Stomach (tissue), 9 donors: ENCODE data around the gene MAMLD1. TPM values are rescaled to one million over a fixed set of nuclear protein-coding genes. Genes with fewer than 3 reads are reported as not detected.

ENCODE experiments used
- DNase-seq, 2 donors: peaks; one replicate each; pipeline versions ENCODE4 v3.0.0 to v3.0.0-alpha.2; 2013 to 2019
- H3K27ac ChIP-seq, 5 donors: fragments of 200-600 bp in 4 of 5; sonication (generic) in 4 of 5; one replicate each; pipeline ENCODE4 v1.5.1; 2013 to 2019; ENCODE audit warnings: mild to moderate bottlenecking in 1 of 5, moderate library complexity in 1 of 5
- H3K27me3 ChIP-seq, 3 donors: fragments of 200-600 bp; sonication (generic); one replicate each; pipeline ENCODE4 v1.5.1; 2017 to 2019; ENCODE audit warnings: mixed run types in 1 of 3
- H3K36me3 ChIP-seq, 4 donors: fragments of 200-600 bp; sonication (generic); 1 replicate in 3 of 4; 2 replicates in 1 of 4; pipeline ENCODE4 v1.5.1; 2016 to 2019
- H3K4me1 ChIP-seq, 4 donors: fragments of 200-600 bp; sonication (generic); one replicate each; pipeline ENCODE4 v1.5.1; 2016 to 2019
- H3K4me3 ChIP-seq, 4 donors: fragments of 200-600 bp; sonication (generic) in 3 of 4; one replicate each; pipeline ENCODE4 v1.5.1; 2016 to 2019; ENCODE audit warnings: mild to moderate bottlenecking in 1 of 4
- H3K9me3 ChIP-seq, 4 donors: fragments of 200-600 bp; sonication (generic); one replicate each; pipeline ENCODE4 v1.5.1; 2016 to 2019
- EP300 ChIP-seq: sonication (generic); formaldehyde crosslinking; IDR thresholded peaks from one replicate; pipeline ENCODE4 v1.6.1; 2017; ENCODE audit warnings: antibody characterized with exemption
- POLR2A ChIP-seq, 4 donors: fragments of 450-650 bp; IDR thresholded peaks; one replicate each; pipeline ENCODE4 v1.6.1; 2016; ENCODE audit warnings: antibody characterized with exemption in 4 of 4, control low read depth in 2 of 4, mild to moderate bottlenecking in 1 of 4, moderate library complexity in 1 of 4
- POLR2AphosphoS5 ChIP-seq, 3 donors: sonication (generic); formaldehyde crosslinking; IDR thresholded peaks; one replicate each; pipeline ENCODE4 v1.6.1; 2016; ENCODE audit warnings: antibody characterized with exemption in 3 of 3
- WGBS, 5 donors: extraction: QIAGEN DNeasy Blood & Tissue Kit in 3 of 5; methylation state at CpG; one replicate each; pipeline versions ENCODE4 v1.1.5 to v1.1.7; 2013 to 2018; 5-methylcytosine and 5-hydroxymethylcytosine counted together
- intact Hi-C: fragments of 100-400 bp; cut with DNase I; formaldehyde crosslinking; loops from one replicate; pipeline ENCODE4 v1.15.1; 2023; ENCODE audit warnings: low total_unique reads
- polyA plus RNA-seq, 3 donors: library from polyadenylated mRNA; stranded (reverse); fragments of 200-250 nt; gene quantifications; one replicate each; pipeline ENCODE4 v1.2.3, GENCODE V29; 2013
- total RNA-seq, 5 donors: library from RNA; depleted of rRNA; stranded (reverse); fragments of >200 nt; gene quantifications; one replicate each; pipeline versions ENCODE4 v1.1.0 to v1.2.3, GENCODE V29; 2014 to 2016
- TF ChIP-seq, protein P1 (sequence below), 7 experiments: fragments of 450-650 bp in 4 of 7; fragments of 200-600 bp in 3 of 7; sonication (generic) in 3 of 7; IDR thresholded peaks; one replicate each; pipeline ENCODE4 v1.5.1; 2016 to 2019; ENCODE audit warnings: antibody characterized with exemption in 7 of 7, control low read depth in 2 of 7, mild to moderate bottlenecking in 1 of 7
- donor health status: healthy with polysubstance abuse.
- donor health status: Bipolar disorder and iron deficiency.
- donor health status: healthy.

Gene MAMLD1
- total and polyA plus RNA-seq, 8 donors: 0.73 to 6.4 (median 1.7) TPM; not detected in 1

DNA sequence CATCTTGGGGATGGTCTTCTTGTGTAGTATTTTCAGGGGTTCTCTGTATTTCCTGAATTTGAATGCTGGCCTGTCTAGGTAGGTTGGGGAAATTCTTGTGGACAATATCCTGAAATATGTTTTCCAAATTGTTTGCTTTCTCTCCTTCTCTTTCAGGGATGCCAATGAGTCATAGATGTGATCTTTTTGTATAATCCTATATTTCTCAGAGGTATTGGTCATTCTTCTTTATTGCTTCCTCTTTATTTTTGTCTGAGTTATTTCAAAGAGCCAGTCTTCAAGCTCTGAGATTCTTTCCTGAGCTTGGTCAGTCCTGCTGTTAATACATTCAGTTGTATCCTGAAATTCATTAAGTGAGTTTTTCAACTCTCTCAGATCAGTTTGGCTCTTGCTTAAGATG lies 73.1 kb downstream of the MAMLD1 start:
- no peak for DNase-seq
- Histone ChIP-seq H3K27me3 (no peaks in the 10 kb centered on the region), H3K4me3 (no peak overlapping the region), H3K4me1 (no peaks in the 10 kb centered on the region), H3K36me3 (no peaks in the 10 kb centered on the region), H3K9me3 (peaks cover 0 to 4% (median 1%) of the 10 kb centered on the region in 4 donors), H3K27ac (no peak overlapping the region)
- TF ChIP-seq, protein P1, sequence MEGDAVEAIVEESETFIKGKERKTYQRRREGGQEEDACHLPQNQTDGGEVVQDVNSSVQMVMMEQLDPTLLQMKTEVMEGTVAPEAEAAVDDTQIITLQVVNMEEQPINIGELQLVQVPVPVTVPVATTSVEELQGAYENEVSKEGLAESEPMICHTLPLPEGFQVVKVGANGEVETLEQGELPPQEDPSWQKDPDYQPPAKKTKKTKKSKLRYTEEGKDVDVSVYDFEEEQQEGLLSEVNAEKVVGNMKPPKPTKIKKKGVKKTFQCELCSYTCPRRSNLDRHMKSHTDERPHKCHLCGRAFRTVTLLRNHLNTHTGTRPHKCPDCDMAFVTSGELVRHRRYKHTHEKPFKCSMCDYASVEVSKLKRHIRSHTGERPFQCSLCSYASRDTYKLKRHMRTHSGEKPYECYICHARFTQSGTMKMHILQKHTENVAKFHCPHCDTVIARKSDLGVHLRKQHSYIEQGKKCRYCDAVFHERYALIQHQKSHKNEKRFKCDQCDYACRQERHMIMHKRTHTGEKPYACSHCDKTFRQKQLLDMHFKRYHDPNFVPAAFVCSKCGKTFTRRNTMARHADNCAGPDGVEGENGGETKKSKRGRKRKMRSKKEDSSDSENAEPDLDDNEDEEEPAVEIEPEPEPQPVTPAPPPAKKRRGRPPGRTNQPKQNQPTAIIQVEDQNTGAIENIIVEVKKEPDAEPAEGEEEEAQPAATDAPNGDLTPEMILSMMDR (IDR thresholded peaks at IDR 0.05): no peak
- no peak for TF ChIP-seq POLR2A (IDR thresholded peaks at IDR 0.05)
- no peak for TF ChIP-seq POLR2AphosphoS5 (IDR thresholded peaks at IDR 0.05)
- TF ChIP-seq EP300: no peak
- intact Hi-C loops: no loop called here

DNA sequence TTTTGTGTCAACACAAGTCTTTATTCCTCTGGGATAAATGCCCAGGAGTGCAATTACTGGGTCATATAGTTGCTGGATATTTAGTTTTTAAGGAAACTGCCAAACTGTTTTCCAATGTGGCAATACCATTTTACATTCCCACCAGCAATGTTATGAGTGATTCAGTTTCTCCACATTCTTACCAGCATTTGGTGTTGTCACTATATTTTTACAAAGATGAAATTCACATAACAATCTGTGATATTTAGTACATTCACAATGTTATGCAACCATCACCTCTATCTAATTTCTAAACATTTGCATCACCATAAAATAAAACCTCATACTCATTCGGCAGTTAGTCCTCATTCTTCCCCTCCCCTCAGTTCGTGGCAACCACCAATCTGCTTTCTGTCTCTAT lies 75.0 kb downstream of the MAMLD1 start:
- WGBS, 5 donors: 75 to 97% (median 81%) methylated on average over 2 of the region's 2 CpGs
- Histone ChIP-seq H3K4me3 (no peak overlapping the region), H3K36me3 (no peaks in the 10 kb centered on the region), H3K27ac (no peak overlapping the region), H3K4me1 (no peaks in the 10 kb centered on the region), H3K27me3 (no peaks in the 10 kb centered on the region), H3K9me3 (peaks cover 0 to 4% (median 1%) of the 10 kb centered on the region in 4 donors)
- TF ChIP-seq, protein P1 (IDR thresholded peaks at IDR 0.05): no peak
- TF ChIP-seq EP300: no peak
- TF ChIP-seq POLR2AphosphoS5 (IDR thresholded peaks at IDR 0.05): no peak
- TF ChIP-seq POLR2A (IDR thresholded peaks at IDR 0.05): no peak
- intact Hi-C loops: no loop called here
- DNase-seq: no peak

DNA sequence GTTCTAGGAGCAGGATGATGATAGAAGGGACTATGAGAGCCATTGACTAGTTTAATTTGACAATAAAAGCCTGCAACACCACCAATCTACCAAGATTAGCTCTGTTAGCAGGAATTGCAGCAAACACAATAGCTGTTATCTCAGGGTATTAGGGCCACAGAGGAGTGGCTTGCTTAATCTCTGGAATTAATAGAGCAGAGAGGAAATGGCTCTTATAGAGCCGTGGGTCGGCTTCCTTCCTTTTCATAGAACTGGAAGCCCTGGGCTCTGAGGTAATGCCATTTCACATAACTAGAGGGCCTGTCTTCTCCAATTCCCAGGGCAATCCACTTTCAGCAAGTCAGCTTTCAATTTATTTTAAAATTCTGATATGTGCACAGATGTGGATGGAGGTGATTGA lies 83.0 kb downstream of the MAMLD1 start:
- intact Hi-C loops: no loop called here
- Histone ChIP-seq H3K27me3 (no peaks in the 10 kb centered on the region), H3K36me3 (no peaks in the 10 kb centered on the region), H3K4me1 (peaks cover 0 to 7% (median 0%) of the 10 kb centered on the region in 4 donors), H3K4me3 (no peak overlapping the region), H3K9me3 (no peaks in the 10 kb centered on the region), H3K27ac (no peak overlapping the region)
- TF ChIP-seq, protein P1 (IDR thresholded peaks at IDR 0.05): no peak
- TF ChIP-seq POLR2AphosphoS5 (IDR thresholded peaks at IDR 0.05): no peak
- TF ChIP-seq POLR2A (IDR thresholded peaks at IDR 0.05): no peak
- no peak for TF ChIP-seq EP300
- DNase-seq: peak in 1 of 2 donors; percentile 35
- 17 to 55% (median 32%) methylated on average over 2 of the region's 2 CpGs for WGBS, 5 donors

DNA sequence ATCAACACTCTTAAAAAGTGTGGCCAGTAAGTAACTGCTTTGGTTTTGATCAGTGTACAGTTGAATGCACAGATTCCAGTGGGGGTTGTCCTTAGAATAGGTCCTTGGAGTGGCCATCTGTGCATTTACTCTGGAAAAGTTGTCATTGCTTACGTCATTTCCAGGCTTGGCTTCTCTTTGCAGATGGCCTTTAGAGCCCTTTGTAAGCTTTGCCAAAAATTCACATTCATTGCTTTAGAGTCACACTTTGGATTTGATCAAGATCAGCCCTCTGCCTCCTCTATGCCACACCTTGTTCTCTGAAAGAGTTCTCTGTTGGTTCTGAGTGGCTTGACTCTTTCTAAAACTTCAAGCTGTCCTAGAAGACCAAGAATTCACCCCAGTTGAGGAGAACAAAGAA lies 83.9 kb downstream of the MAMLD1 start:
- intact Hi-C loops: no loop called here
- WGBS, 5 donors: 22 to 39% (median 33%) methylated on average over 1 of the region's 1 CpG
- H3K4me1 ChIP-seq: peaks cover 0 to 7% (median 0%) of the 10 kb centered on the region in 4 donors
- H3K4me3 ChIP-seq: no peak overlapping the region
- H3K27ac ChIP-seq: no peak overlapping the region
- H3K36me3 ChIP-seq: no peaks in the 10 kb centered on the region
- no peaks in the 10 kb centered on the region for H3K27me3 ChIP-seq
- TF ChIP-seq POLR2AphosphoS5 (IDR thresholded peaks at IDR 0.05) (no peak), EP300 (no peak), POLR2A (IDR thresholded peaks at IDR 0.05) (no peak)
- TF ChIP-seq, protein P1 (IDR thresholded peaks at IDR 0.05): no peak
- no peaks in the 10 kb centered on the region for H3K9me3 ChIP-seq
- DNase-seq: no peak
